SIG-M5 treated with dmso at 0.1 percent for 504 hours (cell line): ENCODE data around the gene GREB1L.
"Not testable (repeated sequence)": the region's sequence is repeated elsewhere in the genome, so short reads cannot be mapped to it uniquely, and the experiment has no call there.

ENCODE experiments used
- DNase-seq: peaks from one replicate; lab custom pipeline; 2025; ENCODE audit not compliant: unreplicated experiment; lab: John Stamatoyannopoulos, UW

GREB1L gene

DNA sequence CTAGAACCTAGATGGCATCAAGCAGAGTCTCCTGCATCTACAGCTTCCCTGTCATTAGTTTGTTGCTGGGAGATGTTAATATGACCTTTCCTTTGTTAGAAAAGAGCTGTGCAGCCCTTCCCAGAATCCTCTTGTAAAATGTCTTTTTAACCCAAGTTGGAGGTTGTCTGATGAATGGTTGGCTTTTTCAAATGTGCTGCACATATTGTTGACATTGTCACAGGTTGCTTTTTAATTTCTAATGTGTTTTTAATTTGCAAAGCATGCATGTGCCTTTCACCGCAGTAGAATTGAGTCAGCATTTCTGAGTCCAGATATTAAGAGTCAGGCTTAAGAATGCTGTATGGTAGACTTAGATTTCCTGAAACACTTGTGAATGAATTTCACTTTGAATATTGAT is 120.8 kb downstream of the GREB1L start:
- DNase-seq = no peak

DNA sequence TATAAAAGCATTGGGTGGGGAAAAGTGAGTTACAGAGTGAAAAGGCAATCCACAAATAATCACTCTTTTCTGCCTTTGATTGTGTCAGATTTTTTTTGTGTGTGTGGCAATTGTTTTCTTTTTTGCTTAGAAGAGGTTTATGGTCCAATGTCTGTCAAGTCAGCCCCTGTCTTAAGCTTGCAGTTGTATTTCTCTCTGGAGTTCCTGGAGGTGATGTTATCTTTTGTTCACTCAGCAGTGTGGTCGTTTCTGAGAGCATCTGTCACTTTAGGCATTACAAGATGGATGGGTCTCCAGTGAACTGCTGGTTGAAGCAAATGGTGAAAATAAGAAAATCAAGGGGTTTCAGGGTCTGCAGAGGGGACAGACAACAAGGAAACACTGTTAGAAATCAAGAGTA is 121.3 kb downstream of the GREB1L start:
- no peak for DNase-seq

DNA sequence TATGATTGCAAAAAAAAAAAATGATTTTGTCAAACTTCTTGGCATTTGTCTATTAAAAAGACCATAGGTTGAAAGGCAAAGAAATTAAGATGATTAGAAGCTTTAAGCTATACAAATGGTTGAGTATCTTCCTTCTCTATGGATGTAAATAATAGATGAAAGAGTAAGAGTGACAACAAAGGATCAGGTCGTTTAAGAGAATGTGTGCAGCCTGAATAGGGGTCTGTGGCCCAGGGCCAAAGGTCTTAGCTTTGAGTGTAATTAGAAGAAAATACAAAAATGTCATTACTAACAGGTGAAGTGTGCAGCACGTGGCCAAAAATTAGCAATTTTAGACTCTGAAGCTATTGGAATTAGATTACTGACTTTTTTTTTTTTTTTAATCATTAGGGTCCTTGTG is 122.4 kb downstream of the GREB1L start:
- no peak for DNase-seq

DNA sequence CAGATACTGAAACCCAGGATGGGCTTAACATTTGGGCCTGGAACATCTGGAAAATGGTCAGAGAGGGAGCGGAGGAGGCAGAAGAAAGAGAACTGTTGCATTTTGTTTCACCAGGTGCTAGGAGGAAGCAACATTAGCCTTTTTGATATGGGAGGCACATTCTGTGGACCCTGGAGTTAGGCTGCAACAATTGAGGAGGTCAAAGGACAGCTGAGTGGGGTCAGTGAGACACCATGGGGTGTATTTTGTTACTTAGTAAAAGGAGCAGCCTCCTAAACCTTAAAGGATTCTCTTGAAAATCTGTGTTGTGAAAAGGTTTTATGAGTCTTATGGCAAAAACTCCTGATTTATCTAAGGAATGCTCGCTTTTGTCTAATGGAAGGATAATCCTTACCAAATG is 124.9 kb downstream of the GREB1L start:
- DNase-seq = no peak

DNA sequence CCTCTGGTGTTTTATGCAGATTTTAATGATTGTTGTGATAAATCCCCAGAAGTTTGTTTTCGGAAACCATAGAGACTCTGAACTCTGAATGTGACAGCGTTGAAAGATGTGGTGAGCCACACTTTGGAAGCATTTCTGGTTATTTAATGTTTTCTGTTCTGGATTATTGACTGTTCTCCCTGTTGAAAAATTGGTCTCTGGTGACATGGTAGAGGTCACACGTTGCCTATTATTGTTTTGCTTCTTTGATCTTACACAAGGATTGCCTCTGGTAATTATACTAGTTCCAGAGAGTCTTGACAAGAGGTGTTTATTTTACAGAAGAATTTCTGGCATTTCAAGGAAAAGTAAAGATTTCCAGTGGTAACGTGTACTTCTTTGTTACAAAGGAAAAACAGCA is 127.1 kb downstream of the GREB1L start:
- no peak for DNase-seq

DNA sequence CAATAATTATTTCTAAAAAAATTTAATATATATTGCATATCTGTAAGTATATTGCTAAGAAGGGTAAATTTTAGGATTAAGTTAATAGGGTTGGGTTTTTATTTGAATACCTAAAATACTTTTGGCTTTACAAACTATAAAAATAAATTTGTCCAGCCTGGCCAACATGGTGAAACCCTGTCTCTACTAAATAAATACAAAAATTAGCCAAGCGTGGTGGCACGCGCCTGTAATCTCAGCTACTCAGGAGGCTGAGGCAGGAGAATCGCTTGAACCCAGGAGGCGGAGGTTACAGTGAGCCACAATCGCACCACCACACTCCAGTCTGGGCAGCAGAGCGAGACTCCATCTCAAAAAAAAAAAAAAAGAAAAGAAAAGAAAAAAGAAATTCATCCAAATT is 127.6 kb downstream of the GREB1L start:
- DNase-seq = not testable (repeated sequence)

DNA sequence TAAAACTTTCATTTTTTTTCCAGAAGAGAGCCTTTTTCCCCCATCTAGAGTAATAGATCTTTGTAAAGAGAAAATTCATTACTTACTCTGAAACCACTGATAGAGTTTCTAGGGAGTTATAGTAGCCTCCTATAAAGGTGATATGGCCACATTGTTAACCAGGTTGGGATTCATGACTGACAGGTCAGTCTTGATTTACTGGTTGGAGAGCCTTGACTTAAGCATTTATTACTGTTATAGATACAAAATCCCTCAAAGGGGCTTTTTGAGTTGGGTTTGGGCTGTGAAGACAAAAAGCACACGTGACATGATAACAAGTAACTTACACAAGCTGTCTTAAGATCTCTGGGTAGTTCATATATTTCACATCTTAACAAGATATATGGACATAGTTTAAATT is 141.0 kb downstream of the GREB1L start:
- no peak for DNase-seq

DNA sequence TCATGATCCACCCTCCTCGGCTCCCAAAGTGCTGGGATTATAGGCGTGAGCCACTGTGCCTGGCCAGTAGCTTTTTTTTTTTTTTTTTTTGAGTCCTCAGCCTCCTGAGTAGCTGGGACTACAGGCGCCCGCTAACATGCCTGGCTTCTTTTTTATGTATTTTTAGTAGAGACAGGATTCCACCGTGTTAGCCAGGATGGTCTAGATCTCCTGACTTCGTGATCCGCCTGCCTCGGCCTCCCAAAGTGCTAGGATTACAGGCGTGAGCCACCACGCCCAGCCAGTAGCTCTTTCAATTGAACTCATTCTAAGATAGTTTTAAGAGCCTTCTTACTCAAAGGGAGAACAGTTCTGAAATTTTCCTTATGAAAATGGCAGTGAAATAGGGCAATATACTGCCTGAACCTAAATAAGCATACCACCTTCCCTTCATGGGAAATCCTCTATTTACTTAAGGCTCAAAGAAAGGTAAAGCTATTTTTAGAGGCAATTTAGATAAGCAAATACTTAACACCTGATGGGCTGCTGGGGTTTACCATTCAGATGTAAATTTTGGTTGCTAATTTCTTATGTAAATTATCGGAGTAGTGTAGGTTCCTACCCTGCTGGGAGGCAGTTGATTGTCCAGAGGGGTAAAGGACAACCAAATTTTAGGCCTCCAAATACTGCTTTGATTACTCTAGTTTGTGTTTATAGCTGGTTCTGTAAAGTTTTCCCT is 144.7 kb downstream of the GREB1L start:
- no peak for DNase-seq

DNA sequence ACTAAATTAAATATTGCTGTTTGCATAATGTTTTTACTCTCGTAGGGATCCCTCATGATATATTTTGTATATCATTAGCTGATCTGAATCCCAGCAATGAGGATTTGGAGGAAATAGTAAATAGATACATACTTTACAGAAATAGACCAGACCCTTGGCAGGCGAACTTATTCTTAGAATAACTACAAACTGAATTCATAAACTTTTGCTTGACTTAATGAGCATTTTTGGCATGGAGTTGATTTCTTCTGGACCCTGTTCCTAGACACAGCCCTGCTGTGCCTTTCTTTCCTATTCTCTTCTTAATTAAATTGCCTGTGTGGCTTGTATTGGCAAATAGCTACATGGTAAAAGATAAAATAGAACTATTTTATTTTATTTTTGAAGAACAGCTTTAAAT is 145.9 kb downstream of the GREB1L start:
- no peak for DNase-seq

DNA sequence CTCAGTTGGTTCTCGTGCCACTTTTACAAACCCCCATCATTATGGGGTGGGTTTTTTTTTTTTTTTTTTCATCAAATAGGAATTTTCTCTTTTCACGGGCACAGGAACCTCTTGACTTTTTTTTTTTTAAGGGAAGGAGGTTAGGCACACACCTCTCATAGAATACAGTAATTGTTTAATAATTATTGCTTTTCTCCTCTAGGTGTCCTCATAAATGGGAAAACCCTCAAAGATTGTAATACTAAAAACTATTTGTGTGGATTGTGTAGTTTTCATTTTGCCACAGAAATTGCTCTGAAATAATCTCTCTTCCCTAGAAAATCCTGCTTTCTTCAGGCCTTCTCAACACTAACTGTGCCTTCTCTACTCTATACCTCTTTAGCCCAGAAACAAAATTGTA is 147.3 kb downstream of the GREB1L start:
- no peak for DNase-seq

DNA sequence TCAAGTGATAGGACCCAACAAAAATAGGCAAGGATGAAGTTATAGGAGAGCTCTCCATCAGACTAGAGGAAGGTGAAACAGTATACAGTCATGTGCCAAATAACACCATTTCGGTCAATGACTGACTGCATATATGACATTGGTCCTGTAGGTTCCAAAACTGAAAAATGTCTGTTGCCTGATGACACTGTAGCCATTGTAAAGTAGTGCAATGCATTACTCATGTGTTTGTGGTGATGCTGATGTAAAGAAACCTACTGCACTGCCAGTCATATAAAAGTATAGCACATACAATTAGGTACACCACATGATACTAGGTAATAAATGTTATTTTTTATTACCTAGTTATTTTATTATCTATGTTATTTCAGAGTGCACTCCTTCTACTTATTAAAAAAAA is 147.9 kb downstream of the GREB1L start:
- no peak for DNase-seq

DNA sequence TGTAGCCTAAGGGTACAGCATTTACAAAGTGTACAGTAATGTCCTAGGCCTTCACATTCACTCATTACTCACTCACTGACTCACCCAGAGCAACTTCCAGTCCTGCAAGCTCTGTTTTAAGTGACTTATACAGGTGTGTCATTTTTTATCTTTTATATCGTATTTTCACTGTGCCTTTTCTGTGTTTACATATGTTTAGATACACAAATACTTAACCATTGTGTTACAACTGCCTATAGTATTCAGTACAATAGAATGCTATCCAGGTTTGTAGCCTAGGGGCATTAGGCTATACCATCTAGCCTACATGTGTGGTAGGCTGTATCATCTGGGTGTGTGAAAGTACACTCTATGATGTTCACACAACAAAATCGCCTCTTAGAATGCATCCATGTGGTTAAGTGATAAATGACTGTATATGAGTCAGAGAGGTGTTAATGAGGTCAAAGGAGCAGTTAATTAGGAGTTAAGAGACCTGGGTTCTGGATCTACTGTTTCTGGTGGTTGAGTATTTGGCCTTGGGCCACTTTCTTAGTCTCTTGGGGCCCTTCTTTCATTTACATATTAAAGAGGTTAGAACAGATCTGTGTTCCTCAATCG is 149.1 kb downstream of the GREB1L start:
- peak; percentile 37 for DNase-seq

DNA sequence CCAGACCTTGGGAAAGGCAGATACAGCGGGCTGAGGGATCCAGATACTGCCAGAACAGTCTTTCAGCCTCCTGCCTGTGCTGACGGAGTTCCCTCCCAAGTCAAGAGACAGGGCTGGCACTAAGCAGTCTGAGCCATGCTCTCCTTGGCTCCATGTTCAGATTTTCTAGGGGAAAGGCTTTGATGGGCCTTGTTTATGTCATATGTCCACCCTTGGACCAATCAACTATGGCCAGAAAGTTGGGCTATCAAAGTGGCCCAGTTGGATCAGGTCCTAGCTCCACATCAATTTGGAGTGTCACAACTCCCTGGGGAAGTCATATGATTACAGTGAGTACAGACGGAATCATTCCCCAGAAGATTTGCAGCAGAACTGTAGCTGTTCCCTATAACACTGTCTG is 152.0 kb downstream of the GREB1L start:
- no peak for DNase-seq

DNA sequence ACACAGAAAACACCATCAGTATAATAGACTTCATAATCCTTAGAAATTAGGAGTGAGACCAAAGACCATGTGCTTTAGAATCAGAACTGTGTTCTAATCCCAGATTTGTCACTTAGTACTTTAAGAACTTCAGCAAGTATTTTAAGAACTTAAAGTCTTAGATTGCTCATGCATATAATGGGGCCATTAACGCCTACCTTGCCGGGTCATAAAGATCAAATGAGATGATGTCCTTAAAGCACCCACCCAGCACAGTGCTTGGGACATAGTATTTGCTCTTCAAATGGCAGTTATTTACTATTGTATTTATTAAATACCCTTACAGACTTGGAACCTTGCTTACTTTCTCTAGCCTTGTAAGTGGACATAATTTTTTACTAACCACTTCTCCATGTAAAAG is 156.1 kb downstream of the GREB1L start:
- DNase-seq = no peak

DNA sequence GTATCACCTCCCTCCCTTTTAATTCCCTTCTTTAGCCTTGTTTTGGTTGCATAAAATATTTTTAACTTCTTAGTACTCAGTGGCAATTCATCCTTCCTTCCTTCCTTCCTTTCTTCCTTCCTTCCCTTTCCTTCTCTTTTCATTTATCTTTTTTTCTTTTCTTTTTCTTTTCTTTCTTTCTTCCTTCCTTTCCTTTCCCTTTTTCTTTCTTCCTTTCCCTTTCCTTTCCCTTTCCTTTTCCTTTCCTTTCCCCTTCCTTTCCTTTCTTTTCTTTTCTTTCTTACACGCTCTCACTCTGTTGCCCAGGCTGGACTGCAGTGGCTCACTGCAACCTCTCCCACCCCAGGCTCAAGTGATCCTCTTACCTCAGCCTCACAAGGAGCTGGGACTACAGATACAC is 160.2 kb downstream of the GREB1L start:
- no peak for DNase-seq

DNA sequence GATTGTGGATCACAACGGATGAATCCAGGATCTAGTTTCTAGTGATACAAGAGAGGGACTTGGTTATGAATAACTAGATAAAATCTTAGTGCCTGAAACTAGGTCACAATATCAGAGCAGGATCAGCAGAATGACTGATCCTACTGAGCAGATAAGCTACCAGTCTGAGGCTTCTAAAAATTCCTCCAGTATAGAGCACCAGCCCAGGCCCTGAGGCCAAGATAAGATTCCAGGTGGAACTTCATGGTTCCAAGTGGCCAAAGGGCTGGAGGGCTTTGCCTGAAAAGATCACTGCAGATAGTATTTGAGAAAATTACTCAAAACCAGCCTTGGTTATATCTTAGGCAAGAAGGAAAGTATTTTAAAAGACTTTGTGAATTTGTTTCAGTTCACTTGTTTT is 162.4 kb downstream of the GREB1L start:
- no peak for DNase-seq

DNA sequence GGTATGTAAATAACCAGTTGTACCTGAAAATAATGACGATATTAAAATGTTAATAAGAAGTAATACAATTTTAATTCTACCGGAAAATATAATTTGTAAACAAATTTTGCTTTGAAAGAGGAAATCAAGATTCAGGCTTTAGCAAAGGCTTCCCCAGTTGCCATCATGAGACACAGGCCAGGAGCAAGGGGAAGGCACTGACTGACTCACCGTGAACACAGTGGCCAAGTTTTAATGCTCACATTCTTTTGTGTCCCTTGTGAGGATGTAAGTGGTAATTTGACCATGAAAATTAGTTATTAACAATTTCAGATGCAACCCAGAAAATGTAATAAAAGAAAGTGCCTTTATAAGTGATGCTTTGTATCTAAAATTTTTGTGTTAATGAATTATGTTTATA is 164.1 kb downstream of the GREB1L start:
- DNase-seq = no peak

DNA sequence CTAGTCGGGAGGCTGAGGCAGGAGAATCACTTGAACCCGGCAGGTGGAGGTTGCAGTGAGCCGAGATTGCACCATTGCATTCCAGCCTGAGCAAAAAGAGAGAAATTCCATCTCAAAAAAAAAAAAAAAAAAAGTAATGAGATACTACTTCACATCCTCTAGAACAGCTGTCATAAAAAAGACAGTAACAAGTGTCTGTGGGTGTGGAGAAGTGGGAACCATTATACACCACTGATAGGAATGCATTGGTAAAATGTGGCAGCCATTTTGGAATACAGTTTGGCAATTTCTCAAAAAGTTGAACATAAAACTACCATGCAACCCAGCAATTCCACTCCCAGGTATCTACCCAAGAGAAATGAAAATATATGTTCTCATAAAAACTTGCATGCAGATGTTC is 166.6 kb downstream of the GREB1L start:
- DNase-seq = no peak

DNA sequence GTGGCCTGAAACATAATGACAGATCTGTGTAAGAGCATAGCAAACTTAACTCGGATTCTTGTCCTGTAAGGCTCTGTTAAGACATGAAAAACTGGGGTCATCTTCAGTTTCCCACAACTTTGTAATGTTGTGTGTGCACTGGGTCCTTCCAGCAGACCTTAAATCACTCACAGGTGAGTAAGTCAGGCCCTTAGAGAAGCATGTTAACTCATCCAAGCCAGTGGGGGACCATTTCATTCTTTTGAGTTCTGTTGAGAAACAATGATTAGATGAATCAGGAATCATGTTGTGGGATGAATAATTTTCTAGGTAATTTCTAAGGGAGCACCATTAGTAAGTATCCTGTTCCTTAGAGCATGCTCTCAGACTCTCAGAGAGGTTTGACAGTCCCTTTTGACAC is 191.4 kb downstream of the GREB1L start:
- DNase-seq = no peak

DNA sequence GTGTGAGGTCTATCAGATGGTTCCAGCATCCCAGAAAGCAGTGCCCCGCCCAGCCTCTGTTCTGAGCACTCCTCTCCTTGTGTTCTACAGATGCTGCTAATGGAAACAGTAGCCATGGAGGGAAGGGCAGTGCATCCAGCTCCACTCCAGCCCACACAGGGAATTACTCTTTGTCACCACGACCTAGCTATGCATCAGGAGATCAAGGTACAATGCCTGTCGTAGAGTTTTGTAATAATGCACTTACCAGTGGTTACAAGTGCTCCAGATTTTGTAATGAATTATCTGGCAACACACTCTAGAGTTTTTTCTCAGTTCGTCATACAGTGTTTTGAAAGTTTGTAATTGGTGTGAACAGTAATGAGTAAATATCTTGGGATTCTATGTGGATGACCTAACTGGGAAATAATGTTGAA is 197.4 kb downstream of the GREB1L start:
- DNase-seq = no peak

DNA sequence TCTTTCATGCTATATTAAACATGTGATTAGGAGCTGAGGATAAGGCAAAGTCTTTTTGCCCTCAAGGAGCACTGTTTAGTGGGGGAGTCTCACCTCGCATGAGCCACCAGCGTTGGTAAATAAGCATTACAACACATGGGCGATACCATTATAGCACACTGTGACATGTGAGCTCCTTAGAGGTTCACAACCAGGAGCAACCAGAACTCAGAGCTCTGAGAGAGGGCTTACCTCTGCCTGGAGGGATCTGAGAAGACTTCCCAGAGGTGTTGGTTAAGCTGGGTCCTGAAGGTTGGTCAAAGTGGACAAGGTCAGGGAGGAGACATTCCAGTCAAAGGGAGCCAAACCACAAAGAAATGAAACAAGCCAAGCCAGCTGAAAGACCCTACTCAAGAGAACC is 199.6 kb downstream of the GREB1L start:
- no peak for DNase-seq

DNA sequence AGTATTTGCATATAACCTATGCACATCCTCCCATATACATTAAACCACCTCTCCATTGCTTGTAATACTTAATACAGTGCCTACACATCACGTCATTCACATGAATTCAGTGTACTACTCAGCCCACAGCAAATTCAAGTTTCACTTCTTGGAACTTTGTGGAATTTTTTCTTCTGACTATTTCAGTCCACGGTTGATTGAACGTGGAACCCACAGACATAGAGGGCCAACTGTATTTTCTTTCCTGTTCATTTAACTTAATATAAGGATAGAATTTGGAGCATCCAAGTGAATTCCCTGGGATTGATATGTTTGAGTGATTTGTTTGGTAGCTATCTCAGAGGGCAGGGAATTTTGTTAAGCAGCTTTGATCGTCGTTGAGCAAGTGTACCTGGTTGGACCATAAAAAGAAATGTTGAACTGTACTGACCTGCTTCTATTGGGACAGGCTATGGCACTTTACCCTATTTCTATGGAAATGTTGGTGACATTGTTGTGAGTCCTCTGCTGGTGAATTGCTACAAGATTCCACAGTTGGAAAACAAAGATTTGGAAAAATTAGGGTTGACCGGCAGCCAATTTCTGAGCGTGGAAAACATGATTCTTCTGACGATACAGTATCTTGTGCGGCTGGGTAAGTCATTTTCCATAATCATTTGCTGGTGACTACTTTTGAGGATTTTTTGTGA is 201.9 kb downstream of the GREB1L start:
- no peak for DNase-seq
